ENCODE results near the gene MYH14.

GRCh38 chr19:50252887-50253268 lies 49.5 kb downstream of the MYH14 start:
- TF ChIP-seq CTCF (IDR thresholded peaks at IDR 0.05; ENCODE audit: low read depth, low read length) (no peak), EZH2phosphoT487 (IDR thresholded peaks at IDR 0.05; ENCODE audit: low read depth) (no peak)
